HepG2 (cell line): ENCODE data around the gene TEAD4. TPM values are rescaled to one million over a fixed set of nuclear protein-coding genes. Genes with fewer than 3 reads are reported as not detected.
A peak's percentile ranks its signal among the peaks of the same experiment; 100 is the strongest.

Experiments used
- ARNT2 ChIP-seq: sonication (generic); formaldehyde crosslinking; IDR thresholded peaks from 2 replicates; pipeline ENCODE4 v1.8.0; 2022; ENCODE audit warnings: mild to moderate bottlenecking, low read depth, missing genetic modification reagents, moderate library complexity
- CBFB ChIP-seq: sonication (generic); formaldehyde crosslinking; IDR thresholded peaks from 2 replicates; pipeline ENCODE4 v1.4.0; 2020; ENCODE audit warnings: missing genetic modification reagents
- ETV5 ChIP-seq: IDR thresholded peaks from 2 replicates; pipeline ENCODE4 v1.6.1; 2018; ENCODE audit warnings: missing biosample characterization, missing genetic modification reagents, inconsistent platforms, borderline replicate concordance
- FOXJ3 ChIP-seq: sonication (generic); formaldehyde crosslinking; IDR thresholded peaks from 2 replicates; pipeline ENCODE4 v1.4.0; 2020; ENCODE audit warnings: missing genetic modification reagents, mild to moderate bottlenecking, borderline replicate concordance
- HDAC1 ChIP-seq: sonication (generic); formaldehyde crosslinking; IDR thresholded peaks from 2 replicates; pipeline ENCODE4 v1.5.1; 2020; ENCODE audit warnings: mild to moderate bottlenecking, missing genetic modification reagents
- HIC2 ChIP-seq: sonication (generic); formaldehyde crosslinking; IDR thresholded peaks from 2 replicates; pipeline ENCODE4 v1.9.0; 2022; ENCODE audit warnings: low read depth, missing genetic modification reagents
- IRF9 ChIP-seq: sonication (generic); formaldehyde crosslinking; IDR thresholded peaks from 2 replicates; pipeline ENCODE4 v1.8.0; 2022; ENCODE audit warnings: missing genetic modification reagents, mild to moderate bottlenecking, borderline replicate concordance
- KAT7 ChIP-seq: IDR thresholded peaks from 2 replicates; pipeline ENCODE4 v1.6.1; 2018; ENCODE audit warnings: borderline replicate concordance, missing compliant biosample characterization
- LCORL ChIP-seq, 2 experiments: fragments of 450-650 bp in 1 of 2; sonication (generic) in 1 of 2; formaldehyde crosslinking in 1 of 2; IDR thresholded peaks; 2 replicates each; pipeline versions ENCODE4 v1.5.0 to v1.6.1; 2017 to 2020; ENCODE audit warnings: antibody characterized with exemption in 1 of 2, missing genetic modification reagents in 1 of 2
- MIER3 ChIP-seq: IDR thresholded peaks from 2 replicates; pipeline ENCODE4 v1.6.1; 2016; ENCODE audit warnings: missing compliant biosample characterization, borderline replicate concordance
- NR2C2 ChIP-seq: sonication (generic); formaldehyde crosslinking; IDR thresholded peaks from 2 replicates; pipeline ENCODE4 v1.4.0; 2020; ENCODE audit warnings: missing genetic modification reagents, mild to moderate bottlenecking, moderate library complexity, borderline replicate concordance
- REXO4 ChIP-seq: sonication (generic); formaldehyde crosslinking; IDR thresholded peaks from 2 replicates; pipeline ENCODE4 v1.8.0; 2022; ENCODE audit warnings: missing genetic modification reagents, mild to moderate bottlenecking, borderline replicate concordance
- ZFP36L1 ChIP-seq: sonication (generic); formaldehyde crosslinking; IDR thresholded peaks from 2 replicates; pipeline ENCODE4 v1.8.0; 2022; ENCODE audit warnings: mild to moderate bottlenecking, missing genetic modification reagents, moderate library complexity
- ZFP91 ChIP-seq: sonication (generic); formaldehyde crosslinking; IDR thresholded peaks from 2 replicates; pipeline ENCODE4 v1.9.0; 2022; ENCODE audit warnings: missing genetic modification reagents, mild to moderate bottlenecking, borderline replicate concordance
- ZNF547 ChIP-seq: sonication (generic); formaldehyde crosslinking; IDR thresholded peaks from 2 replicates; pipeline ENCODE4 v1.5.1; 2020; ENCODE audit warnings: mild to moderate bottlenecking, missing genetic modification reagents
- ZNF556 ChIP-seq: sonication (generic); formaldehyde crosslinking; IDR thresholded peaks from 2 replicates; pipeline ENCODE4 v1.4.0; 2020; ENCODE audit warnings: mild to moderate bottlenecking, missing genetic modification reagents, borderline replicate concordance
- ZNF557 ChIP-seq: sonication (generic); formaldehyde crosslinking; IDR thresholded peaks from 2 replicates; pipeline ENCODE4 v1.4.0; 2020; ENCODE audit warnings: missing genetic modification reagents
- ZNF704 ChIP-seq: sonication (generic); formaldehyde crosslinking; IDR thresholded peaks from 2 replicates; pipeline ENCODE4 v1.8.1; 2023; ENCODE audit warnings: mild to moderate bottlenecking, inconsistent platforms, moderate library complexity, missing genetic modification reagents, borderline replicate concordance
- ZNF777 ChIP-seq: sonication (generic); formaldehyde crosslinking; IDR thresholded peaks from 2 replicates; pipeline ENCODE4 v1.4.0; 2020; ENCODE audit warnings: missing genetic modification reagents
- ZNF784 ChIP-seq: sonication (generic); formaldehyde crosslinking; IDR thresholded peaks from 2 replicates; pipeline ENCODE4 v1.5.1; 2020; ENCODE audit warnings: missing genetic modification reagents, mild to moderate bottlenecking, borderline replicate concordance
- ZSCAN22 ChIP-seq: sonication (generic); formaldehyde crosslinking; IDR thresholded peaks from 2 replicates; pipeline ENCODE4 v1.4.0; 2020; ENCODE audit warnings: mild to moderate bottlenecking, missing genetic modification reagents
- polyA plus RNA-seq, 8 experiments: library from polyadenylated mRNA; depleted of rRNA in 3 of 8; stranded (reverse) in 7 of 8; unstranded in 1 of 8; fragments of >200 nt; fragmentation: Illumina TruSeq in 4 of 8; extraction: Trizol in 4 of 8; gene quantifications; 2 replicates each; pipeline versions ENCODE4 v1.2.1 to v1.2.3, GENCODE V29; 2011 to 2016; ENCODE audit warnings: low read depth in 4 of 8, missing spikeins in 1 of 8, mixed read lengths in 1 of 8; ENCODE audit not compliant: insufficient read depth in 1 of 8
- total RNA-seq, 5 experiments: library from RNA; depleted of rRNA; stranded (reverse); fragments of >200 nt; fragmentation: Illumina TruSeq; extraction: Trizol; gene quantifications; 2 replicates each; pipeline ENCODE4 v1.2.3, GENCODE V29; 2016; ENCODE audit warnings: low read depth in 1 of 5

Gene TEAD4
- total and polyA plus RNA-seq, 2 of the 13 experiments (the other 11 are each of a cell fraction or from before 2014, with no cell fraction given), result 45.0 to 69.4 TPM

- TF ChIP-seq ZNF704 (peak; percentile 59; the same call in 1 of the 2 replicates), ZFP36L1 (0 out of 2 replicates have a peak, but pooled peaks have one; percentile 24), ZFP91 (CRISPR knock-in tag) (0 out of 2 replicates have a peak, but pooled peaks have one; percentile 24), NR2C2 (peak; percentile 85; the same call in 1 of the 2 replicates), IRF9 (CRISPR knock-in tag) (0 out of 2 replicates have a peak, but pooled peaks have one; percentile 49), ETV5 (peak; percentile 25; the same call in 1 of the 2 replicates), REXO4 (no peak), ZNF777 (CRISPR knock-in tag) (no peak), KAT7 (CRISPR knock-in tag) (peak; percentile 42; the same call in 1 of the 2 replicates), LCORL (IDR thresholded peaks at IDR 0.05) (no peak), LCORL (CRISPR knock-in tag; IDR thresholded peaks at IDR 0.05) (peak; percentile 85), MIER3 (CRISPR knock-in tag) (no peak), ZNF556 (CRISPR knock-in tag) (no peak), ZNF547 (CRISPR knock-in tag) (0 out of 2 replicates have a peak, but pooled peaks have one; percentile 34), HIC2 (CRISPR knock-in tag) (no peak), ZSCAN22 (CRISPR knock-in tag) (peak; percentile 64; the same call in 1 of the 2 replicates), HDAC1 (CRISPR knock-in tag) (peak; percentile 59; the same call in 1 of the 2 replicates), CBFB (CRISPR knock-in tag) (peak; percentile 9; the same call in 1 of the 2 replicates), FOXJ3 (CRISPR knock-in tag) (no peak), ZNF557 (CRISPR knock-in tag) (no peak), ARNT2 (0 out of 2 replicates have a peak, but pooled peaks have one; percentile 44), ZNF784 (CRISPR knock-in tag) (0 out of 2 replicates have a peak, but pooled peaks have one; percentile 38)
Measured at GRCh38 chr12:3085341-3086139, 126.3 kb downstream of the TEAD4 start (continued).
